CMK (cell line): Measurements from ENCODE around the gene ATP2C1.
A peak's percentile ranks its signal among the peaks of the same experiment; 100 is the strongest.
"Not testable (repeated sequence)": the region's sequence is repeated elsewhere in the genome, so short reads cannot be mapped to it uniquely, and the experiment has no call there.

Source experiments
- DNase-seq: peaks from one replicate; pipeline ENCODE4 v3.0.0-alpha.2; 2010; ENCODE audit warnings: low read depth

ATP2C1 gene, protein sequence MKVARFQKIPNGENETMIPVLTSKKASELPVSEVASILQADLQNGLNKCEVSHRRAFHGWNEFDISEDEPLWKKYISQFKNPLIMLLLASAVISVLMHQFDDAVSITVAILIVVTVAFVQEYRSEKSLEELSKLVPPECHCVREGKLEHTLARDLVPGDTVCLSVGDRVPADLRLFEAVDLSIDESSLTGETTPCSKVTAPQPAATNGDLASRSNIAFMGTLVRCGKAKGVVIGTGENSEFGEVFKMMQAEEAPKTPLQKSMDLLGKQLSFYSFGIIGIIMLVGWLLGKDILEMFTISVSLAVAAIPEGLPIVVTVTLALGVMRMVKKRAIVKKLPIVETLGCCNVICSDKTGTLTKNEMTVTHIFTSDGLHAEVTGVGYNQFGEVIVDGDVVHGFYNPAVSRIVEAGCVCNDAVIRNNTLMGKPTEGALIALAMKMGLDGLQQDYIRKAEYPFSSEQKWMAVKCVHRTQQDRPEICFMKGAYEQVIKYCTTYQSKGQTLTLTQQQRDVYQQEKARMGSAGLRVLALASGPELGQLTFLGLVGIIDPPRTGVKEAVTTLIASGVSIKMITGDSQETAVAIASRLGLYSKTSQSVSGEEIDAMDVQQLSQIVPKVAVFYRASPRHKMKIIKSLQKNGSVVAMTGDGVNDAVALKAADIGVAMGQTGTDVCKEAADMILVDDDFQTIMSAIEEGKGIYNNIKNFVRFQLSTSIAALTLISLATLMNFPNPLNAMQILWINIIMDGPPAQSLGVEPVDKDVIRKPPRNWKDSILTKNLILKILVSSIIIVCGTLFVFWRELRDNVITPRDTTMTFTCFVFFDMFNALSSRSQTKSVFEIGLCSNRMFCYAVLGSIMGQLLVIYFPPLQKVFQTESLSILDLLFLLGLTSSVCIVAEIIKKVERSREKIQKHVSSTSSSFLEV

DNA sequence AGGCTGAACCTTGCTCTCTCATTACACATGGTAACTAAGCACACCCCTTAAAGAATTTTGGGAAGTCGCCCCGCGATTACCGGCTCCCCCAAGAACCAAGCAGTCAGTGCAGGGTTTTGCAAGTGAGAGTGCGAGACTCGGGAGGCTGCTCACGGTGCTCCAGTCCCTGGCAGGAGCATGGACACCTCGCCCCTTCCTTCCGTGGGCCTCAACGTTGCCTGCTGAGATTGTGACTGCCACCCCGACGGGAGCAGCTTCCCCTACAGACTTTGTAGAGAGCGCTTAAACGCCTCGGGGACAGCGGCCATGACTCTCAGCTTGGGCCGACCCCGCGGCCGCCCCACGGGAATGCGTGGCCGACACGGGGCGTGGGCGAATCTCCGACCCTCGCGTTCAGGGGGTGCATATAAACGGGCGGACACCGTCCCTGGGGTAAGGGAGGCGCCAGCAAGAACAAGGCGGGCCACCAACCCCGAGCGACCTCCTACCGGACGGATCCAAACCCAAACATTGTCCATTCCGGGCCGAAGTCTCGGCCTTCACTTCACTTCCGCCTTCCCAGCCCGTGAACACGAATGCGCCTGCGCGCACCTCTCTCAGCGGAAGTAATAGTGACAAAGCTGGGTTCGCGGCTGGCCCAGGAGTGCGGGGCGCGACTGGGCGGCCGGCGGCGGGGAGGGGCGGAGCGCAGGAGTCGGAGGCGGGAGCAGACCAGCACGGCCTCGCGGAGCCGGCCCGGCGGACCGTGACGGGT is at the start of gene ATP2C1:
ATP2C1 (plus strand) TSS at position 709 of the 754 bp plus-strand sequence. CDS start 686 bp downstream, outside the sequence.
- peak; percentile 82 for DNase-seq

DNA sequence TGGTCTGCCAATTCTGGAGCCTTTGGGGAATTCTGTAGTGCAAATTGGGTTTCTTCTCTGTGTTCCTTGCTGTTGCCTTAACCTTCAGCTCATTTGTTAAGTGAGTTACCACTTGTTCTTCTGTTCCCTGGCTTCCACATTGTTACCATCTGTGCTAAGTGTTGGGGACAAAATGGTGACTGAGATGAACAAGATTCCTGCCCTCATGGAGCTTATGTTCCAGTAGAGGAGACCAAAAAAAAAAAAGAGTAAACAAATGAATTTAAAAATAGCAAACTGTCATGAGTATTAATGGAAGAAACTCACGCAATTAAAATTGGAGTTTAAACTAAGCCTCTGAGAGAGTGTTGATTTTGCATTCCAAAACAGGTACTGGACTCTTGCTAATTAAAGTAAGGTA is 49.4 kb upstream of the ATP2C1 start:
- no peak for DNase-seq

DNA sequence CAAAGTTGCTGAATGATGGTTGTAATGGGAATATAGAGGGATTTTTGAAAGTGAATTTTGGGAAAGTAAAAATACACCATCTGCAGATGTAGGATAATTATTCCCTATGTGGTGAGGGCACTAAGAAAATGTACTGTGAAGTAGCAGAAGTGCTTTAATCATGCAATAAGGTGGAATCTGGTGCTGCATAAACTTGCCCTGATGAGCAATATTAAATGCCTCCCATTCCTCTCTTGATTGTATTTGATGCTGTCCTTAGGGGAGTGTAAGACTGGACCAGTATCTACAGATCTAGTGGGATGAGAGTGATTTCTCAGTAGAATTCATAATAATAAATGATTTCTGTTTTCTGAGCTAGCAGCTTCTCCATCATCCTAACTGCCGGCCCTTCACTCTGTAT is 47.7 kb upstream of the ATP2C1 start:
- no peak for DNase-seq

DNA sequence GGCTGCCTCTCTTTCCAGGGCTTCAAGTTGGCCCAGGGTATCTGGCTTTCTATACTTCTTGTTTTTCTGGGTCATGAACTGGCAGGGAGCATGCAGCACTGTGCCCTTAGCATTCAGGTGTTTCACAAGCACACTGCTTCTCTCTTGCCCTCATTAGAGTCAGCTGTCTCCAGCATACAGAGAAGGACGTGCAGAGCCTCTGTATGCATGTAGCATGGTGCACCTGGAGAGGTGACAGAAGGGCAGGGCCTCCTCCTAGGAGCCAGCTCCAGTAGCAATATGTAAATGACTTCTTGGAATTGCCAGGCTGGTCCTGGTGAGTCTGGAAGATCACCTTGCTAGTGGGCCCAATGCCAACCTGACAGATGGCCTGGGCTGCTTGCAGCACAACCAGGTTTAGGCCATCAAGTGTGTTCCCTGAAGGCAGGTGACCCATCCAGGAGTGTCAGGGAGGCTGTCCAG is 44.8 kb upstream of the ATP2C1 start:
- no peak for DNase-seq

DNA sequence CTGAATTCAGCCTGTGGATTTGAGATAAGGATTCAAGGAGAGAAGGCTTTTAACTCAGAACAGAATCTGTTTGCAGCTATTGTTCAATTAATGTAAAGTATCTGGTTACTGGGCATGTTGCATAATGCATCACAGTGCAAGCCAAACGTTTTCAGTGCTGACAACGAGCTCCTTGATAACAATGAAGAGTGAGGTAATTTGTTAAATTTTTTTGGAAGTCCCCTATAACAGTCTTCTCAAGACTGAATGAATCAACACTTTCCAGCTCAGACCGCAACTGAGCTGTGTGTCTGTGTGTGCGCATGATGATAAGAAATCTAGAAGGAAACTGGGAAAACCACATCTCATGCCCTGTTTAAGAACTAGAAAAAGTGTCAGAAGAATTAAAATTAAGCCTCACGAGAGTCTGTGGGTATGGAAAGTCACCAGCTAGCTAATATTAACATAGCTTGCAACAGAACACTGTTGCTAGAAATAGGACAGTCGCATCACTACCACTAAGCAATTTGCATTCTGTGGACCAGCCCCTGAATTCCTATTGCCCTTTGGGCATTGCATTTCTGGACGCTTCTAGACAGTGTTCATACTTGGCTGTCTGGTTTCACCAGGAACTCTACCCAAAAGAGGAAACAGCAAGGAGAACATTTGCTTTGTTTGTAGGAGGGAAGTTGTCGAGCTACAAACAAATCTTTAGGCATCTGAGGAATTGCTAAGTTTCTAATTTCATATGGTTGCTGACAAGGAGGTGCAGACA is 43.7 kb upstream of the ATP2C1 start:
- DNase-seq, result peak; percentile 88

DNA sequence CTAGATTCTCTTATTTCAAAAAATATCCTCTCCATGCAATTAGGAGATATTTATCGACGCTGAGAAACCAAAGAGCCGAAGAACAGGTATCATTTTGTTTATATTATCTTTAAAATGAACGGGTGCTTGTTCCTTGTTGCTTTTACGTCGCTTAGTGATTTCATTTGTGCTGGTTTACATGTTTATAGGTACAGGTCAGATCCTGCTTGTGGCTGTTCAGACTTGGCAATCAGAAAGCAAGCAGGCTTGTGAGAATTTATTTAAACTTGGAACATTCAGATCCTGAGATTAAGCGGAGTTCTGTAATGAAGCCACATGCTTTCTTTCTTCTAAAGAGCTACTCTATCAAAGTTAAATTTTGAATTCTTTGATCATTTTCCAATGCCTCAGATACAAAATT is 43.0 kb upstream of the ATP2C1 start:
- DNase-seq, result no peak

DNA sequence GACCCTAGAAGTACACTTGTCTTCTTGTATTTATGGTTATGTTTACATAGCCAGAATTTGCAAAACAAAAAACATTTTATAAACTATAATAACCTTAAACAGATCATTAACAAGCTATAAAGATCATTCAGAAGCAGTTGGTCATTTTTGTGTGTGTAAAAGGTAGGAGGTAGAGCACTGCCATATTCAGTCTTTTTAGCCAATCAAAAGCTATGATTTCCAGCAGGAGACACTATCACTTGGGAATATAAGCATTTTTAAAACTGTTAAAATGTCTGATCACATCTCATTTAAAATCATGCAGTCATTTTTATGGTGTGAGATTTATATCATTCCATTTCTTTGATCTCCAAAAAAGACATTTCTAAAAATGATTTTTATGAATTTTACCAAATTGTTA is 42.6 kb upstream of the ATP2C1 start:
- no peak for DNase-seq

DNA sequence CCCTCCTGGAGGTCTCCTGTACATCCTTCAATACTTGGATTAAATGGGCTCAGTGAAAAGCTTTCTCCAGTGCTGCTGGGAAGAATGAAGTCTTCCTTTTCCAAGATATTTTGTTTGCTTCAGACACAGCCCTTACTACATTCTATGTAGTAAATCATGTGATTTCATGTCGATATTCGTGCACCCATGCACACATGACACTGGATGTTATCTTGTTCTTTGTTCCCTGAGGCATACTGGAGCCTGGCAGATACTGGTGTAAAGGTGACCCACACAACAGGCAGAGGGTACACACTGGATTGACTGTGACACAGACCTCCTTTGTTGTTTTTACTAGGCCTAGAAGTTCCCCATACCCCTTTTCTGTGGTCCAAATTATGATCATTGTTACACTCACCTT is 40.3 kb upstream of the ATP2C1 start:
- DNase-seq, result no peak

DNA sequence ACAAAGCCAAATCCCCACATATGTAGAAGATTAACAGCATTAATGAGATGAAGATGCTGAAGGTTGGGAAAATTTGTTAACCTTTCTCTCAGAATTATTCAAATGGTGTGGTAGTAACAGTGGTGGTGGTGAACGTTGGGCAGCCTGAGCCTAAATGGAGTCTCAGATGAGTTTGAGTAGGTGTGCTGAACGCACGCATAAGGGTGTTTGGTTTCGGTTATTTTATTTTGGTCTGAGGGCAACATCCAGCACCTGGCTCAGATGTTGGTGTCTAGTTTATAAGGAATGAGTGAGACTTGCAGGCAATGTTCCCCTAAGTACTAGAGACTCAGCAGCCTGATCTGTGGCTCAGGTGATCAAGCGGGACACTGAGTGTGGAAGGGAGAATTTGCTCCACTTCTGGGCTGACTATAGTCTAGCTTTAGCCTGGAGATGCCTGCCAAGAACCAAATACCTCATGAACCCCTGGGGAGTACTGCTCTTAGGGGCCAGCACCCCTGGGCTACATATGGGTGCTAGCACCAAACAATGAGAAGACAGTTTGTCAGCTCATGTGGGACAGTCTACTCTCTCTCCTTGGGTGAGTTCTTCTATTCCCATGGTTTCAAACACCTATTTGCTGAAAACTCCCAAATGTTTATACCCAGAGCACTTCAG is 39.5 kb upstream of the ATP2C1 start:
- DNase-seq, result no peak

DNA sequence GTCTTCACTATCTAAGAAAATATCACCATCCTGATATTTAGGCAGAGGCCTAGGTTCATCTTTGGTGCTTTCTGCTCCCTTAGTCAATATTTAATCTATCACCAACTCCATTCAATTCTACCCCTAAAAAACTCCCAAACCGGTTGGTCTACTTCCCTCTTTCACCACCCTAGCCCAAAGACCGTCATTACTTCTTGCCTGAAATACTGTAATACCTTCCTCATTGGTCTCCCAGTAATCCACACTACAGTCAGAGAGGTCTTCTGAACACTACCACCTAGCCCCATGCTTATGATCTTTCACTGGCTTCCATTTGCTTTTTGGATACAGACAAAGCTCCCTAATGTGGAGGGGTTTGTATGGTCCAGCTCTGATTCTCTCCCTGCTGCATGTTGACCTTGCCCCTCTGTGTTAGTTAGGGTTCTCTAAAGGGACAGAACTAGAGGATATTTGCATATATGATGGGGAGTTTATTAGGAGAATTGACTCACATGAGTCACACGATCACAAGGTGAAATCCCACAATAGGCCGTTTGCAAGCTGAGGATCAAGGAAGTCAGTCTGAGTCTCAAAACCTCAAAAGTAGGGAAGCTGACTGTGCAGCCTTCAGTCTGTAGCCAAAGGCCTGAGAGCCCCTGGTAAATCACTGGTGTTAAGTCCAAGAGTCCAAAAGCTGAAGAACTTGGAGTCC is 36.4 kb upstream of the ATP2C1 start:
- DNase-seq, result no peak

DNA sequence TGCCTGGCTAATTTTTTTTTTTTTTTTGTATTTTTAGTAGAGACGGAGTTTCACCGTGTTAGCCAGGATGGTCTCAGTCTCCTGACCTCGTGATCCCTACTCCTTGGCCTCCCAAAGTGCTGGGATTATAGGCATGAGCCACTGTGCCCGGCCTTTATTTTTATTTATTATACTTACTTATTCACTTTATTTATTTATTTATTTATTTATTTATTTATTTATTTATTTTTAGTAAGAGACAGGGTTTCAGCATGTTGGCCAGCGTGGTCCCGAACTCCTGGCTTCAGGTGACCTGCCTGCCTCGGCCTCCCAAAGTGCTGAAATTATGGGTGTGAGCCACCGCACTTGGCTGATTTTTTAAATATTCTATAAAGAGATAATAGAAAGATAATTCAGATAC is 31.8 kb upstream of the ATP2C1 start:
- not testable (repeated sequence) for DNase-seq

DNA sequence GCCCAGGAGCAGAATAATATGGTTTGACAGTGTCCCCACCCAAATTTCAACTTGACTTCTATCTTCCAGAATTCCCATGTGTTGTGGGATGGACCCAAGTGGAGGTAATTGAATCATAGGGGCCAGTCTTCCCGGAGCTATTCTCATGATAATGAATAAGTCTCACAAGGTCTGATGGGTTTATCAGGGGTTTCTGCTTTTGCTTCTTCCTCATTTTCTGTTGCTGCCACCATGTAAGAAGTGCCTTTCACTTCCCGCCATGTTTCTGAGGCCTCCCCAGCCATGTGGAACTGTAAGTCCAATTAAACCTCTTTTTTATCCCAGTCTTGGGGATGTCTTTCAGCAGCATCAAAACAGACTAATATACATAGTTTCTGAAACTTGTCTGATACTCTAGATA is 28.4 kb upstream of the ATP2C1 start:
- no peak for DNase-seq

DNA sequence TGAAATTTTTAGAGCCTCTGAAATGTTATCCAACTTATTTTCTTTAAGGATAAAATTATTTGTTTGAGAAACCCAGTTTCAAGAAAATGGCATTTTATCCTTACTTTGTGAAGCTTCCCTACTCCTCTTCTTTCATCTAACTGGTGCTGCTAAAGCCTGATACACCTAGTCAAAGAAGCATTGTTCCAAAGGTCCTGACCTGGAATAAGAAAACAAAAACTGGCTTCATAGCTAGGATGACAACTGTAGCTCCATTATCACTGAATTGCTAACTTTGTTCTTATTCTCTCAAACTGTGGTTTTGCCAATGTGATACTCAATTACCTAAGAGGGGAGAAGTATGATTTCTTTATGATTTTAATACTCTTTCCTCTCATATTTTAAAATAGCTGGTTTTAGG is 27.6 kb upstream of the ATP2C1 start:
- no peak for DNase-seq

DNA sequence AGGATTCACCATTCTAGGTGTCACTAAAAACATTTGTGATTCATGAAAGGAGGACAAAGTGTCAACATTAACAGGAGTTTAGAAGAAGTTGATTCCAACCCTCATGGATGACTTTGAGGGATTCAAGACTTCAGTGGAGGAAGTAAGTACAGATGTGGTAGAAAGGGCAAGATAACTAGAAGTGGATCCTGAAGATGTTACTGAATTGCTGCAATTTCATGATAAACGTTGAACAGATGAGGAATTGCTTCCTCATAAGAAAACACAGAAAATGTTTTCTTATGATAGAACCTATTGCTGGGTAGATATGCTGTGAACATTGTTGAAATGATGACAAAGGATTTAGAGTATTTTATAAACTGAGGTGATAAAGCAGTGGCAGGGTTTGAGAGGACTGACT is 23.5 kb upstream of the ATP2C1 start:
- peak; percentile 41 for DNase-seq

DNA sequence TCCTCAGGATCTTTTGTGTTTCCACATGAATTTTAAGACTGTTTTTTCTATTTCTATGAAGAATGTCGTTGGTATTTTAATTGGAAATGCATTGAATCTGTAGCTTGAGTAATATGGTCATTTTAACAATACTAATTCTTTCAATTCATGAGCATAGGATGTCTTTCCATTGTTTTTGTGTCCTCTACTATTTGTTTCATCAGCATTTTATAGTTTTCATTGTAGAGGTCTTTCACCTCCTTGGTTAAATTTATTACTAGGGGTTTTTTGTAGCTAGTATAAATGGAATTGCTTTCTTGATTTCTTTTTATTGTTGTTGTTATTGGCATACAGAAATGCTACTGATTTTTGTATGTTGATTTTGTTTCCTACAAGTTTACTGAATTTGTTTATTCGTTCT is 17.3 kb upstream of the ATP2C1 start:
- DNase-seq, result no peak

DNA sequence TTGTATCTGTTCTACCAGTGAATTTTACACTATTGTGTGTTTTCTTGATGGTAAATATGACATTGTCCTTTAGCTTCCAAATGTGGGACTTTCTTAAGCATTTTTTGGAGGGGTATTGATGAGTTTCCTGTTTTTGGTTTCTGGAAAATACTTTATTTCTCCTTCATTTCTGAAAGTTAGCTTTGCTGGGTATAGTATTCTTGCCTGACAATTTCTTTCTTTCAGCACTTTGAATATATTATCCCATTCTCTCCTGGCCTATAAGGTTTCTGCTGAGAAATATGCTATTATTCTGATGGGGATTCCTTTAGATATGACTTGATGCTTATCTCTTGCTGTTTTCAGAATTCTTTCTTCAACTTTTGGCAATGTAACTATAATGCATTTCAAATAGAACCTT is 15.4 kb upstream of the ATP2C1 start:
- no peak for DNase-seq

DNA sequence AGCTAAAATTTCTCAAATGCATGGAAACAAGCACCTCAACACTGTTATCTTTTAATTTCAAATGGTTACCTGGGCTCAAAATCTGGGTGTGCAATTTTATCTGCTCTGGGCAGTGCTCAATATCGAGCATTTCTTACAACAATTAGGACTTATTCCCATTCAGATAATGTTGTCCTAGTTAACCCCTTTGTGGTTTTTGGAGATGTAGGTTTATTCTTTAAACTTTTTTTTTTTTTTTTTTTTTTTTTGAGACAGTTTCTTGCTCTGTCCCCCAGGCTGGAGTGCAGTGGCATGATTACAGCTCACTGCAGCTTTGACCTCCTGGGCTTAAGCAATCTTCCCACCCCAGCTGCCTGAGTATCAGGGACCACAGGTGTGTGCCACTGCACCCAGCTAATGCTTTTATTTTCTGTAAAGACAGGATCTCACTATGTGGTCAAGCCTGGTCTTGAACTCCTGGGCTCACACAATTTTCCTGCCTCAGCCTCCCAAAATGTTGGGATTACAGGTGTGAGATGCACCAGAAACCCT is 4.4 kb upstream of the ATP2C1 start:
- no peak for DNase-seq

DNA sequence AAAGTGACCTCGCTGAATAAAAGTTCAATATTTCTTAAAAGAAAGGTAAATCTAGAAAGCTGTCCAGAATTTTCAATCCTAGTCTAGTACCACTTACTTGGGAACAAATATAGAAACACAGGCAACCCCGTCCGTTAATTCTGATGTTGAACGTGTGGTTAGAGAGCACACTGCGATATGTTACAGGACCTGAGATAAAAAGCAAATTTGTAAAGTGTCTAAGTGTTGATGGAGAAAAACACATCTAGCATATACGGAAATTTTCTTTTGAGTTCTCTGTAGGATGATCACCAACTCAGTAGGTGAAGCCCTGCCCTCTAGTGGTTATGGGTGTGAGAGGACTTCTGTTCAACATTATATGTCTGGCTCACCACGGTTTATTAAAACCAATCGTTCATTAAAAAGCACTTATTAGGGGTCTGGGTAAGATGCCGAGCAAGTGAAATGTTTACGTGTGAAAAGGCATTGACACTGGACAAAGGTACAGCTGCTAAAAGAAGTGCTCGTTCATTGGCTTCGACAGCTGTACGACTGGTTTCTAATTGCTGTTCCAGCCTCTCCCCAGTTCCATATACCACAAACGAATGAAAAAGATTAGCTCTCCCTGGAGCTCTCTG is 1.0 kb upstream of the ATP2C1 start:
- peak; percentile 40 for DNase-seq

DNA sequence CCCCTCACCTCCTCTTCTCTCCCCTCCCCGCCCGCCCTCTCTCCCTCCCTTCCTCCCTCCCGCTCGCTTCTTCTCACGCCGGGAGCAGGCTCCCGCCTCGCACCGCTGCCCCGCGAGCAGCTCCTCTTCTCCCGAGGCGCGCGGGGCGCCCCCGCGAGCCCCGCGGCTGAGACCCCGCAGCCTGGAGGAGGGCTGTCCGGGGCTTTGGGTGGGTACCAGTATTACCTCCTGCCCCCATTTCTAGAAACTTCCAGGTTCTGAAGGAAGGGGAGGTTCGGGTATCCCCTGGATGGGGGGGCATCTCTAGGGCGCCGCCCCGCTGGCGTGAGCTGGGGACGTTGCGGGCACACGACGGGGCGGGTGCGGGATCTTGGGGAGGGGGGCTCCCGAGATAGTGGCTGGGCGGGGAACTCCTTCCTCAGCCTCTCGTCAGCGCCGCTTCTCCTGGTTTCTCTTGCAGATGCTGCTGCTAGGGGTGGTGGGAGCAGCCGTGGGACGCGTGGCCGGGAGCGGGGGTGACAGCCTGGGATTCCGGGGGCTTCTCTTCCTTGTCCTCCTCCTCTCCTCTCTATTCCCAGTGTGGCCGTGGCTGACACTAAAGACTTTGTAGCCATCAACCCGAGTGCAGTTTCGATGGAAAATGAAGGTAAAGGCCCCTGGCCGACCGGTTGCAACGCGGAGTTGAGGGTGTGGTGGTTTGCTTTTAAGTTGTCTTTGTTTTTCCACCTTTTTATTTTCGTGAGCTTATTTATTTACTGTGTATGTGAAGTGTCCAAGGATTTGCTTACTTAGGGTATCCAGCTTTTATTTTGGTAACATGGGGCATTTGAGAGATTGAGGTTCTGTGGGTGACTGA is 474 bp downstream of the ATP2C1 start:
- no peak for DNase-seq
